NT2/D1 (cell line): Measurements from ENCODE around the gene FOXP4.

ENCODE experiments used
- SUZ12 ChIP-seq: IDR thresholded peaks from 2 replicates; pipeline ENCODE4 v1.6.1; 2011; ENCODE audit not compliant: insufficient read length, insufficient read depth; ENCODE audit errors: extremely low read depth
- YY1 ChIP-seq: IDR thresholded peaks from 2 replicates; pipeline ENCODE4 v1.6.1; 2011; ENCODE audit not compliant: insufficient read length, insufficient read depth
- ZNF274 ChIP-seq: IDR thresholded peaks from 2 replicates; pipeline ENCODE4 v1.6.1; 2011; ENCODE audit warnings: mild to moderate bottlenecking, low read depth, low read length

GRCh38 chr6:41608443-41609151 is 62.4 kb downstream of the FOXP4 start:
- TF ChIP-seq YY1 (no peak), SUZ12 (no peak), ZNF274 (no peak)
